HG02571 (cell line): ENCODE results near the gene KCNE5.
"Not testable (repeated sequence)": the region's sequence is repeated elsewhere in the genome, so short reads cannot be mapped to it uniquely, and the experiment has no call there.

Experiments
- ATAC-seq: cut with Tn5 transposase; IDR thresholded peaks from one replicate; pipeline ENCODE4 v1.9.1; 2021; ENCODE audit warnings: mild to moderate bottlenecking, moderate library complexity; ENCODE audit not compliant: unreplicated experiment

Gene KCNE5, protein sequence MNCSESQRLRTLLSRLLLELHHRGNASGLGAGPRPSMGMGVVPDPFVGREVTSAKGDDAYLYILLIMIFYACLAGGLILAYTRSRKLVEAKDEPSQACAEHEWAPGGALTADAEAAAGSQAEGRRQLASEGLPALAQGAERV

DNA sequence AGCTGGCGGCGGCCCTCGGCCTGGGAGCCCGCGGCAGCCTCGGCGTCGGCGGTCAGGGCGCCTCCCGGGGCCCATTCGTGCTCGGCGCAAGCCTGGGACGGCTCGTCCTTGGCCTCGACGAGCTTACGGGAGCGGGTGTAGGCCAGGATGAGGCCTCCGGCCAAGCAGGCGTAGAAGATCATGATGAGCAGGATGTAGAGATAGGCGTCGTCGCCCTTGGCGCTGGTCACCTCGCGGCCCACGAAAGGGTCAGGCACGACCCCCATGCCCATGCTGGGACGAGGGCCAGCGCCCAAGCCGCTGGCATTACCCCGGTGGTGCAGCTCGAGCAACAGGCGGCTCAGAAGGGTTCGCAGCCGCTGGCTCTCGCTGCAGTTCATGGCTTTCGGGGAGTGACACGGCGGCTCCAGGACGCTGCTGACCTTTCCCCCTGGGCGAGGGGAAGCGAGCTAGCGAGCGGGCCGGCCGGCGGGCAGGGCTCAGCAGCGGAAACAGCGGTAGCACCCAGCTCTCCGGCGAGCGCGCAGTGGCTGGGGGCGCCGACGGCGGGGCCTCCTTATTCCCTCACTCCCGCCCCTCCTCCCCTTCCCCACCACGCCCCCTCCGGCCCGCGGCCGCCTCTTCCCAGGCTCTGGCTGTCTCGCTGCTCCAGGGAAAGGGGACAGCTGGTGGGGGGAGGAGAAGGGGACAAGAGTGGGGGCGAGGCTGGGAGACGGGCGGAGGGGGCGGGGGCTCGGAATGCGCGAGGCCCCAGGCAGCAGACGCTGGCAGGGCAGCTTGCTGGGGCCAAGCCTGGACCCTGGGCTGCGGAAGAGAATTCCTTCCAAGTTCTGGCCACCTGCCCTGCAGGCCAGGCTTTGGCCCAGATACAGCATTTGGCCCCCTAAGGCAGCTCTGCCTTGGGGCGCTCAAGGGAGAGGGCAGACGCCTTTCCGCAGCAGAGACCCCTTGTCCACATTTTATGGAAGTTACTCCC is at the start of gene KCNE5:
KCNE5 (minus strand) TSS at position 532 of the 976 bp plus-strand sequence; CDS start at position 380, 152 bp downstream.
- no peak for ATAC-seq

DNA sequence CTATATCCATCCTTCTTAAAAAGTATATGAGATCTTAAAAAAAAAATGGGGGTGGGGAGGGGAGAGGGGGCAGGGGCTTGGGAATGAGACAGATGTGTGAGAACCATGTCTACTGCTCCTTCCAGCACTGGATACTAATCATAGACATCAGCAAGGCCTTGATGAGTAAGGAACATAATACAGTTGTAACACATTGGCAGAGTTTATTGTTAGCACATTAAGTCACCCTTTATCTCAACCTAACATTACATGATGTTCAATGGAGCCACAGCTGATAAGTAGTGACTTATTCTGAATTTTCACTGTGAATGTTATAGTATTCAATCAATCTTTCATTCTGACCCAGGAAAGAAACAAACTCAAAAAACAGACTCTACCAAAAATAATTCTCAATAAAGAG is 47.3 kb upstream of the KCNE5 start:
- no peak for ATAC-seq

DNA sequence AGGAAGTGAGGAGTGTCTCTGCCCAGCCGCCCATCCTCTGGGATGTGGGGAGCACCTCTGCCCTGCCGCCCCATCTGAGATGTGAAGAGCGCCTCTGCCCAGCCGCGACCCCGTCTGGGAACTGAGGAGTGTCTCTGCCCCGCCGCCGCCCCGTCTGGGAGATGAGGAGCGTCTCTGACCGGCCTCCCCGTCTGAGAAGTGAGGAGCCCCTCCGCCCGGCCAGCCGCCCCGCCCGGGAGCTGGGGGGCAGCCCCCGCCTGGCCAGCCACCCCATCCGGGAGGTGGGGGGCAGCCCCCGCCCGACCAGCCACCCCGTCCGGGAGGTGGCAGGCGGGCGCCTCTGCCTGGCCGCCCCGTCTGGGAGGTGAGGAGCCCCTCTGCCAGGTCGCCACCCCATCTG is 46.2 kb upstream of the KCNE5 start:
- not testable (repeated sequence) for ATAC-seq

DNA sequence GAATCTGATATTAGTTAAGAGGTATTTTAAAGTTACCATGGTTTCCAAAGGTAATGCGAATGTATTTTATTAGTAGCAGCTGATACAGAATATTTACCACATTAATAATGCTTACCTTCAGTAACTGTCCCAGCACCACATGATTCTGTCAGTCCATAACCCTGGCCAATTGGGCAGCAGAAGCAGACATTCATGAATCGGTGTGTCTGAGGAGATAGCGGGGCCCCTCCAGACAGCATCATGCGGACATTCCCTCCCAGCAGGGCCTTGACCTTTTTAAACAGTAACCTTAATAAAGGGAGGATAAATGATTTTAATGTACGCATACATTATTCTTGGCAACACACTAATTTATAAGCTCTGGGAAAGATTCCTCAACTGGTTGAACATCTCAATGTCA is 43.0 kb upstream of the KCNE5 start:
- ATAC-seq, result no peak

DNA sequence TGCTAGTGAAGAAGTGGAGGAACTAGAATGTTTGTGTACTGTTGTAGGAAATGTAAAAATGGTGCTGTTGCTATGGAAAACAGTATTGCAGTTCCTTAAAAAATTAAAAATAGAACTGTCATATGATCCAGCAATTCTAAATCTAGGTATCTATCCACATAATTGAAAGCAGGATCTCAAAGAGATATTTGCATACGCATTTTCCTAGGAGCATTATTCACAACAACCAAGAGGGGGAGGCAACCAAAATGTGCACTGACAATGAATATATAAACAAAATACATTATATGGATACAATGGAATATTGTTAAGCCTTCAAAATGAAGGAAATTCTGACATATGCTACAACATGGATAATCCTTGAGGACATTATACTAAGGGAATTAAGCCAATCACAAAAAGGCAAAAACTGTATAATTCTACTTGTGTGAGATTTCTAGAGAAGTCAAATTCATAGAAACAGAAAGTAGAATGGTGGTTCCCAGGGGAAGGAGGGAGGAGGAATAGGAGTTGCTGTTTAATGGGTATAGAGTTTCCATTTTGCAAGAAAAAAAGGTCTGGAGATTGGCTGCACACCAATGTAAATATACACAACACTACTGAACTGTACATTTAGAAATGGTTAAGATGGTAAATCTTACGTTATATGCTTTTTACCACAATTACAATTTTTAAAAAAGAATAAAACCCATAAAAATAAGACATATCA is 35.6 kb upstream of the KCNE5 start:
- no peak for ATAC-seq

DNA sequence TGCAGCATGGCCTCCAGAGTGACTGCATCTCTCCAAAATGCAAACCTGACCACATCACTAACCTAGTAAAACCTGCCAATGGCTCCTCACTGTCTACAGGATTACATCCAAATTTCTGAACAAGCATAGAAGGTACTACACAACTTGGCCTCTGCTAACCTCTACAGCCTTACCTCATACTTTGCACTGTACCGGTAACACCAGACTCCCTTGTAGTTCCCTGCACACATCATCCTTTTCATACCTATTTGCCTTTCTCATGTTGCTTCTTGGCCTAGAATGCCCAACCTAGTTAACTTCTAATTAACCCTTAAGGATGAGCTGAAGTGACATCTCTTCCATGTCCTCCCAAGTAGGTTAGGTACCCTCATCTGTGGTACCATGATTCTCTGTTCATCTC is 33.4 kb upstream of the KCNE5 start:
- no peak for ATAC-seq

DNA sequence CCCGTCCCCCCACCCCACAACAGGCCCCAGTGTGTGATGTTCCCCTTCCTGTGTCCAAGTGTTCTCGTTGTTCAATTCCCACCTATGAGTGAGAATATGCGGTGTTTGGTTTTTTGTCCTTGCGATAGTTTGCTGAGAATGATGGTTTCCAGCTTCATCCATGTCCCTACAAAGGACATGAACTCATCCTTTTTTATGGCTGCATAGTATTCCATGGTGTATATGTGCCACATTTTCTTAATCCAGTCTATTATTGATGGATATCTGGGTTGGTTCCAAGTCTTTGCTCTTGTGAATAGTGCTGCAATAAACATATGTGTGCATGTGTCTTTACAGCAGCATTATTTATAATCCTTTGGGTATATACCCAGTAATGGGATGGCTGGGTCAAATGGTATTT is 32.4 kb upstream of the KCNE5 start:
- ATAC-seq, result not testable (repeated sequence)

DNA sequence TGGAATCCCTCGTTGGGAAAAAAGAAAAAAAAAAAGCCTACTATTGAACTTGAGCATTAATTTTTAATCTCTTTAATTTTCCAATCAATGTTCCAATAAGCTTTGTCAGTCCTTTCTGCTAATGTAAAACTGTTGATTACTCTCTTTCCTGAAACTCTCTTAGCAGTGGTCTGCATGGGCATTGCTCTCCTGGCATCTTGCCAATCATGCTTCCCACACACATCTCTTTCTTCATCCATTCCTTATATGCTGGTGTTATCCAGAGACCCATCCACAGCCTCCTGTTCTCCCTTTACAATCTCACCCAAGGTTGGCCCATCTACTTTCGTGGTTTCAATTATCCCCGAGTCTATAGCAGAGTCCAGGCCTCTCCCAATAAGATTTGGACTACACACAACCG is 31.8 kb upstream of the KCNE5 start:
- no peak for ATAC-seq

DNA sequence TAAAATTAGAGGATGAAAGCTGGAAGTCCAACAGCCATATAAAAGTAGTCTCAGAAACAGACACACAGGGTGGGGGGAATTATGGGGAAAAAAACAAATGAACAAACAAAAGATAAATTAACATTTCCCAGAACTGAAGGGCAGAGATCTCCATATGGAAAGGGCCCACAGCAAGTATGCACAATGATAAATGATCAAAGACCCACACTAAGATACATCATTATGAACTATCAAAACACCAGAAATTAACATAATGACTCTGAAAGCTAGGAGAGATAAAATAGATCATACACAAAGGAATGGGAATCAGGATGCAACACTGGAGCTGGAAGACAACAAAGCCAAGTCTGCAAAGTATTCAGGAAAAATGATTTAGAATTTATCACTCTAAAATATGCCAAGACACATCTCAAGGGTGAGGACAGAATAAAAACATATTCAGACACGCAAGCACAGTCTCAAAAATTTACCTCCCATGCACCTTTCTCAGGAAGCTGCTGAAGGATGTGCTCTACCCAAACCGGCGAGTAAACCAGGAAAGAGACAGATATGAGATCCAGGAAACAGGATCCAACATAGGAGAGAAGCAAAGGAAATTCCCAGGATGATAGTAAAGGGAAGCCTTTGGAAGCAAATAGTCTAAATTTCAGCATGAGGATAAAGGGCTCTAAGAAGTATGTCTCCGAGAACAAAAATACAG is 30.7 kb upstream of the KCNE5 start:
- ATAC-seq, result no peak

DNA sequence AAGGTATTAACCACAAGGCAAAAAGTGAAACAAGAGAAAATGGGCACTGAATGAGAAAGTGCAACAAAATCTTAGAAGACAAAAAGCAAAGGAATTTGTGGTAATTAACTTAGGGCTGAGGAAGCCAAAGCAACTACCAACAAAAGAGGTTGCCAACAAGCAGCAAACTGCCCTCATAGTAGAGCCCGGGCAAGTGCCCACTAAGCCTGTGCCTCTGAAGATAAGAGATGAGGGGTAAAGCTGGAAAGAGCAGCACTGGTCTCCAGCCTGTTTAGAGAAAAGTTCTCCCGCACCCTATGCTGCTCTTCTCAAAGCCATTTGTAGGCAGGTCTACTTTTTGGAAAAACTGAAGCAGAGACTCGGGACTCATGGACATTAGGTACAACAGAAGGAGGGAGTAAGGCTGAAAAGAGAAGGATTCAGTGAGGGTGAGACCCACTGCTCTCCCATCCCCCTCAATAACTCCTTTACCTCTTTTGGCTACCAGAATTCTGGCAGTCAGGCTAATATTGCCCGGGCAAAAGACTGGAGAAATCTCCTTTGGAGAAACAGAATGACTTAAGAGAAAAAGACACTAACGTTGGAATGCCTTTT is 29.6 kb upstream of the KCNE5 start:
- no peak for ATAC-seq

DNA sequence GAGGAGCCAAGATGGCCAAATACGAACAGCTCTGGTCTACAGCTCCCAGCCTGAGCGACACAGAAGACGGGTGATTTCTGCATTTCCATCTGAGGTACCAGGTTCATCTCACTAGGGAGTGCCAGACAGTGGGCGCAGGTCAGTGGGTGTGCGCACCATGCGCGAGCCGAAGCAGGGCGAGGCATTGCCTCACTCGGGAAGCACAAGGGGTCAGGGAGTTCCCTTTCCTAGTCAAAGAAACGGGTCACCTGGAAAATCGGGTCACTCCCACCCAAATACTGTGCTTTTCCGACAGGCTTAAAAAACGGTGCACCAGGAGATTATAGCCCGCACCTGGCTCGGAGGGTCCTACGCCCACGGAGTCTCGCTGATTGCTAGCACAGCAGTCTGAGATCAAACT is 19.7 kb upstream of the KCNE5 start:
- ATAC-seq, result not testable (repeated sequence)

DNA sequence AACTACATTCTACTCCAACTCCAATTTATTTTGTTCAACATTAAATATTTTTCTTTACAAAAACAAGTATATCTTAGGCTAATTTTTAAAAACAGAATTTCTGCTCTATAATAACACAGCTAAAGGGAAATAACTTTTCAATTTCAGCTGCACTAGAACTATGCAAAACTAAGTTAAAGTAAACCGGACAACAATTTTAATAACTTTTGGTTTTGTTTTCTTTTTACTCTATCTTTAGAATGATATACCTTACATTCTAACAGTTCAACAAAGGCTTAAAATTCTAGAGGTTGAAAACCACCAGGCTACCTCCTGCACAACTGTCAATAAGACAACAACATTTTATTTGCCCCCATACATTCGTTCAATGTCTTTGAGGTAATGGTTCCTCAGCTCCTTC is 18.7 kb upstream of the KCNE5 start:
- ATAC-seq, result no peak

DNA sequence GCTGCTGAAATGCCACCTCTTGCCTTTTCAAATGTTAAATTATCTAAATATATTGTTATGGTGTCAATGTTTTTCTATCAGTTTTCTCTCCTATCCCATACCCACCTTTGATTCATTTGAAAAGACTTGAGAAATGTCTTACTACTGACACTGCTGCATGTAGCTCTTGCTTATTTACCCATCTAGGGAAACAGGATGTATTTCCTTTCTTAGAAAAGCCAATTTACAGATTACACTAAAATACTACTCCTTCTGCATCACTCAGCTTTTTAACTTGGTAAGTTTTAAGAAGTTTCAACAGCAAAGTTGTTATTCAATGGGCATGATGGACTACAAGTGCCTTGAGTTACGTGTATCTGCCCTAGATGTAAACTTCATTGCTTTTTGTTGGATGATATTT is 13.2 kb upstream of the KCNE5 start:
- ATAC-seq, result no peak

DNA sequence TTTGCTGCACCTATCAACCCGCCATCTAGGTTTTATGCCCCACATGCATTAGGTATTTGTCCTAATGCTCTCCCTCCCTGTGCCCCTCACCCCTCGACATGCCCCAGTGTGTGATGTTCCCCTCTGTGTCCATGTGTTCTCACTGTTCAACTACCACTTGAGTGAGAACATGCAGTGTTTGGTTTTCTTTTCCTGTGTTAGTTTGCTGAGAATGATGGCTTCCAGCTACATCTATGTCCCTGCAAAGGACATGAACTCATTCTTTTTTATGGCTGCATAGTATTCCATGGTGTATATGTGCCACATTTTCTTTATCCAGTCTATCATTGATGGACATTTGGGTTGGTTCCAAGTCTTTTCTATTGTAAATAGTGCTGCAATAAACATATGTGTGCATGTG is 12.5 kb upstream of the KCNE5 start:
- ATAC-seq, result not testable (repeated sequence)

DNA sequence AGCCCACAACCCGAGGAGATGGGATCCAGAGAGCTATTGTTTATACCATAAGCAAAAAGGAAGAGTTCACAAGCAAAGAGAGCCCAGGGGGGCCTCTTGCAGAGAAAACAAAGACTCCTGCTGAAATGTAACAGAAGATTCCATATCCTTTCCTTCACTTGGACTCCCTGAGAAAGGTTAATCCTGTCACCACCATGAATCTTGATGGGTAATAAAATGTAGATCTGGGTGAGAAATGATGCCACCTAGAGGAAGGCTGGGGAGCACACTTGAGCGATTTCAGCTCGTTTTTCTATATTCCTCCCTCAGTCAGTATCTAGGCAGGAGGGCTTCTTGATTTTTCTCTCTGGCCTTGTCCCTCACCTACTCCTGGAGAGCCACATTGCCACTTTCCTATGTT is 10.2 kb upstream of the KCNE5 start:
- ATAC-seq, result no peak

DNA sequence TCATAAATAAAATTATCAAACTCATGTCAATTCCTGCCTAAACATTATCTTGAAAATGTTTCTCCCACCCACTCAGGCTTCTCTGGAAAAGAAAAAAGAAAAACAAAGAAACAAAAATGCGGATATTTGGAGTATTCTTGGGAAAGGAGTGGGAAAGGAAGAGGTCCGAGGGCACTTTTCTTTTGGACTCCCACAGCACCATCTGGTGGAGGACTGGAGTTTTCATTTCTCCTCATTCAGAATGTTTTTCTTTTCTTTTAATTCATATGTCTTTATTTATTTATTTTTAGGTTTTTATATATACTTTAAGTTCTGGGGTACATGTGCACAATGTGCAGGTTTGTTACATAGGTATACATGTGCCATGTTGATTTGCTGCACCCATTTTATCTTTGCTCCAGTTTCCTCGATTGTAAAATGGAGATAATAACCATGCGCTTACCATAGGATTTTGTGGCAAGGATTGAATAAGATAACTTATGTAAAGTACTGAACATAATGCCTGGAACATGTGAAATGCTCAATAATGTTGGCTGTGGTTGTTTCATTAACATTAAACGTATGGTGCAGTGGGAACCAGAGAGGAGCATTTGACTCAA is 8.0 kb upstream of the KCNE5 start:
- ATAC-seq, result no peak

DNA sequence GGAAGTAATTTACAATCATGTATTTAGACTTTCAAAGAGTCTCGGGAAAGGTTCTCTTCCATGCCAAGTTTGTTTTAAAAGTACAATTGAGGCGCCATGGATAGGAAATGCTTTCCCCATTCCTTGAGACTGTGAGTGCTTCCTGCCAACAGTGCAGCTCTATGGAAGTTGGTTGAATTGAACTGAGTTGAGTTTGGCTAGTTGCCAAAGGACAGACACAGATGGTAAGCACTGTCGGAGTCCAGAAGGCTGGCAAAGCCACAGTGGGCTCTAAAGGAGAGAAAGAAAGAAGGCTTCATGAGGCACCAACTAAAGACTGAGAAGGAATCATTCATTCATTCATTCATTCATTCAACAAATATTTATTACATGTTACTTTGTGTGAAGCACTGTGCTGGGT is 4.3 kb upstream of the KCNE5 start:
- no peak for ATAC-seq

DNA sequence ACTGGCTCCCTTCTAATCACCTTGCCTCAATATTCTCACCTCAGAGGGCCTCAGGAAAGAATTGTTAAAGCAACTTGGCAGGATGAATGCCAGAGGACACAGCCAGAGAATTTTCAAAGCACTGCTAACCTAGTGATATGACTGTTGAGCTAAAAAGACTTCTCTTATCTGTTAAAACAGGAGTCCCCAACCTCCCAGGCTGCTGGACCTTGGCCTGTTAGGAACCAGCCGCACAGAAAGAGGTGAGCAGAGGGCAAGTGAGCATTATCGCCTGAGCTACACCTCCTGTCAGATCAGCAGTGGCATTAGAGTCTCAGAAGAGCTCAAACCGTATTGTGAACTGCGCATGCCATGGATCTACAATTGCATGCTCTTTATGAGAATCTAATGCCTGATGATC is 1.7 kb upstream of the KCNE5 start:
- no peak for ATAC-seq

DNA sequence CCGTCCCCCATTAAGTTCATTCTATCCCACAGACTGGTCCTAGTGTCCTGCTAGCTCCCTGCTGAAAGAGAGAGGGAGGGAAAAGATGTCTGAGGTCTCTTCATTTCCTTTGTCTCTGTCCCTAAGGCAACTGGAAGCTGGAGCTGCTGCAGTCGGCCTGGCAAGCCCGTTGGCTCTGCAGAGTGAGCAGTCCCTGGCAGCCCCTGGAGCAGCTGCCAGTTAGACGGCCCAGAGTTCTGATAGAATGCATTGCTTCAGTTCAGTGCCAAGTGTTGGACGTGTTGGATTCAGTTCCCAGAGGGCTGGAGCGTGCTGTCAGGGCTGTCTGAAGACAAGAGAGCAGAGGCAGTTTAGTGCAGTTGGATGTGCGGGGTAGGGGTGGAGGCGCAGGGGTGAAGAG is 975 bp downstream of the KCNE5 start:
- ATAC-seq, result no peak

DNA sequence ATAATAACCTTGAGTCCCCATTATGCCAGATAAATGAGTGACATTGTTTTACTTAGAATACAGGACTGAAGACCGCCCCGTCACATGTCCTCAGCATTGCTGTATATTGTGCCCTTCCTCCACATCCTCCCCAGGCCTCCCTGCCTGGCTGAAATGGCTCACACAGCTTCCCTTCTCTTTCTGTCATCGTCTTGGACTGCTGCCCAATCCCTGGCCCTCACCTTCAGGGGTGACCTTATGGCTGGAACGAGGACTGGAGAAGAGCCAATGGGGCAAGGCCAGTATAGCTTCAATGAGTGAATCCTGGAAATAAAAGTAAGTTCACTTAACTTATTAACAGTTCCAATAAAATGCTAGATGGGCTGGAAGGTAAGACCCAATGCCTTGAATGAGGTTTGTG is 2.7 kb downstream of the KCNE5 start:
- ATAC-seq, result no peak
